Activated naive CD8-positive, alpha-beta T cell treated with anti-CD3 and anti-CD28 coated beads, Interleukin-2, amount 10 ng/mL, durations not matched to agents 7 days and 5 days (primary cell): ENCODE measurements around the gene MYO1D. TPM values are rescaled to one million over a fixed set of nuclear protein-coding genes. Genes with fewer than 3 reads are reported as not detected.
"Not testable (repeated sequence)": the region's sequence is repeated elsewhere in the genome, so short reads cannot be mapped to it uniquely, and the experiment has no call there.

ENCODE experiments used
- ATAC-seq: fragments of 150-1000 bp; cut with Tn5 transposase; one replicate; pipeline ENCODE4 v1.10.0; 2021; ENCODE audit warnings: low read depth, moderate library complexity
- POLR2A ChIA-PET: fragments of 350-600 bp; sonication (Branson Sonifier 250); formaldehyde crosslinking; loops from one replicate; lab custom pipeline; 2021; ENCODE audit warnings: antibody characterized with exemption; lab: Charles Lee
- DNase-seq: peaks from one replicate; pipeline ENCODE4 v3.0.0; 2021
- H3K27ac Mint-ChIP-seq: one replicate; pipeline ENCODE4 v1.8.0; 2022; ENCODE audit warnings: mild to moderate bottlenecking, mixed read lengths
- H3K27me3 Mint-ChIP-seq: one replicate; pipeline ENCODE4 v1.8.0; 2022; ENCODE audit warnings: mild to moderate bottlenecking, moderate library complexity, mixed read lengths
- H3K36me3 Mint-ChIP-seq: one replicate; pipeline ENCODE4 v1.8.0; 2021; ENCODE audit warnings: mild to moderate bottlenecking, mixed read lengths
- H3K4me1 Mint-ChIP-seq: one replicate; pipeline ENCODE4 v1.8.0; 2021; ENCODE audit warnings: mixed read lengths
- H3K4me3 Mint-ChIP-seq: one replicate; pipeline ENCODE4 v1.8.0; 2022; ENCODE audit warnings: mild to moderate bottlenecking, moderate library complexity, mixed read lengths
- H3K9me3 Mint-ChIP-seq: one replicate; pipeline ENCODE4 v1.8.0; 2021; ENCODE audit warnings: mixed read lengths
- total RNA-seq, 2 experiments: library from RNA; stranded (reverse); gene quantifications; one replicate each; pipeline ENCODE4 v1.2.3, GENCODE V29; 2021

The MYO1D gene
- total RNA-seq: 1 to 10 TPM; 5.5 to 9.0 TPM

- H3K4me1 Mint-ChIP-seq: peaks cover 12% of the 10 kb centered on the region
- H3K36me3 Mint-ChIP-seq: no peaks in the 10 kb centered on the region
- peak; percentile 51 for ATAC-seq
- peak within 1 kb of the TSS; percentile 90 for H3K4me3 Mint-ChIP-seq
- H3K27ac Mint-ChIP-seq: peak within 1 kb of the TSS; percentile 59
- POLR2A ChIA-PET: interaction anchor here (1.0 to 1.1 kb wide), 2 partner anchors 39 to 414 kb away, joined by 3 to 4 read pairs; no protein-coding TSS in a partner anchor
- peak; percentile 79 for DNase-seq
- H3K27me3 Mint-ChIP-seq: peaks cover 18% of the 10 kb centered on the region
- H3K9me3 Mint-ChIP-seq: no peaks in the 10 kb centered on the region
These were observed at the start of gene MYO1D for GRCh38 chr17:32876417-32877163. Gene MYO1D (minus strand): TSS chr17:32877124. CDS start chr17:32876872, 252 bp downstream.

GRCh38 chr17:32926183-32926582 lies 49.3 kb upstream of the MYO1D start:
- no peaks in the 10 kb centered on the region for H3K4me1 Mint-ChIP-seq
- H3K36me3 Mint-ChIP-seq: no peaks in the 10 kb centered on the region
- H3K9me3 Mint-ChIP-seq: no peaks in the 10 kb centered on the region
- ATAC-seq (no peak), DNase-seq (no peak)
- H3K27me3 Mint-ChIP-seq: peaks cover 45% of the 10 kb centered on the region
- POLR2A ChIA-PET: no interaction called here
- H3K4me3 Mint-ChIP-seq: no peak overlapping the region
- H3K27ac Mint-ChIP-seq: no peak overlapping the region

- DNase-seq, H3K9me3 Mint-ChIP-seq, H3K36me3 Mint-ChIP-seq, H3K27ac Mint-ChIP-seq, H3K4me3 Mint-ChIP-seq, H3K4me1 Mint-ChIP-seq, ATAC-seq, POLR2A ChIA-PET: not testable (repeated sequence)
- H3K27me3 Mint-ChIP-seq: peaks cover 43% of the 10 kb centered on the region
These were observed 47.0 kb upstream of the MYO1D start for GRCh38 chr17:32923905-32924304.

GRCh38 chr17:32921017-32921416 lies 44.1 kb upstream of the MYO1D start:
- POLR2A ChIA-PET: no interaction called here
- Mint-ChIP-seq H3K27me3 (peaks cover 42% of the 10 kb centered on the region), H3K36me3 (no peaks in the 10 kb centered on the region), H3K4me3 (no peak overlapping the region), H3K27ac (no peak overlapping the region), H3K4me1 (peaks cover 8% of the 10 kb centered on the region), H3K9me3 (no peaks in the 10 kb centered on the region)
- no peak for ATAC-seq
- no peak for DNase-seq

GRCh38 chr17:32920293-32920692 lies 43.4 kb upstream of the MYO1D start:
- Mint-ChIP-seq H3K4me1 (peaks cover 16% of the 10 kb centered on the region), H3K27ac (no peak overlapping the region), H3K9me3 (no peaks in the 10 kb centered on the region), H3K27me3 (peaks cover 36% of the 10 kb centered on the region), H3K4me3 (no peak overlapping the region), H3K36me3 (no peaks in the 10 kb centered on the region)
- POLR2A ChIA-PET: no interaction called here
- ATAC-seq (no peak), DNase-seq (no peak)

GRCh38 chr17:32919876-32920275 lies 43.0 kb upstream of the MYO1D start:
- ATAC-seq, H3K4me3 Mint-ChIP-seq, H3K9me3 Mint-ChIP-seq, H3K27ac Mint-ChIP-seq, POLR2A ChIA-PET, H3K36me3 Mint-ChIP-seq, DNase-seq: not testable (repeated sequence)
- H3K4me1 Mint-ChIP-seq: peaks cover 20% of the 10 kb centered on the region
- H3K27me3 Mint-ChIP-seq: peaks cover 35% of the 10 kb centered on the region

- ATAC-seq (no peak), DNase-seq (no peak)
- Mint-ChIP-seq H3K27ac (no peak overlapping the region), H3K4me1 (peaks cover 24% of the 10 kb centered on the region), H3K4me3 (no peak overlapping the region), H3K9me3 (no peaks in the 10 kb centered on the region), H3K27me3 (peaks cover 36% of the 10 kb centered on the region), H3K36me3 (no peaks in the 10 kb centered on the region)
- POLR2A ChIA-PET: no interaction called here
These were observed 40.9 kb upstream of the MYO1D start for GRCh38 chr17:32917842-32918241.

GRCh38 chr17:32917081-32917480 lies 40.2 kb upstream of the MYO1D start:
- DNase-seq (no peak), ATAC-seq (no peak)
- H3K27ac Mint-ChIP-seq: no peak overlapping the region
- H3K4me3 Mint-ChIP-seq: no peak overlapping the region
- no peaks in the 10 kb centered on the region for H3K9me3 Mint-ChIP-seq
- H3K36me3 Mint-ChIP-seq: no peaks in the 10 kb centered on the region
- peaks cover 24% of the 10 kb centered on the region for H3K4me1 Mint-ChIP-seq
- H3K27me3 Mint-ChIP-seq: peaks cover 39% of the 10 kb centered on the region
- POLR2A ChIA-PET: no interaction called here

GRCh38 chr17:32916134-32916533 lies 39.2 kb upstream of the MYO1D start:
- Mint-ChIP-seq H3K27me3 (peaks cover 39% of the 10 kb centered on the region), H3K9me3 (no peaks in the 10 kb centered on the region), H3K36me3 (no peaks in the 10 kb centered on the region), H3K4me1 (peaks cover 24% of the 10 kb centered on the region), H3K27ac (no peak overlapping the region), H3K4me3 (peak overlapping the region; percentile 38)
- DNase-seq (no peak), ATAC-seq (no peak)
- POLR2A ChIA-PET: interaction anchor here (0.8 kb wide), 1 partner anchor 39 kb away, joined by 4 read pairs; the partner anchor contains the start of gene MYO1D

- peaks cover 34% of the 10 kb centered on the region for H3K27me3 Mint-ChIP-seq
- no peak overlapping the region for H3K27ac Mint-ChIP-seq
- no peaks in the 10 kb centered on the region for H3K9me3 Mint-ChIP-seq
- ATAC-seq (no peak), DNase-seq (no peak)
- H3K4me3 Mint-ChIP-seq: no peak overlapping the region
- POLR2A ChIA-PET: no interaction called here
- H3K36me3 Mint-ChIP-seq: no peaks in the 10 kb centered on the region
- H3K4me1 Mint-ChIP-seq: peaks cover 24% of the 10 kb centered on the region
These were observed 38.3 kb upstream of the MYO1D start for GRCh38 chr17:32915245-32915644.

GRCh38 chr17:32914181-32914580 lies 37.3 kb upstream of the MYO1D start:
- POLR2A ChIA-PET: no interaction called here
- no peaks in the 10 kb centered on the region for H3K9me3 Mint-ChIP-seq
- H3K4me3 Mint-ChIP-seq: no peak overlapping the region
- H3K4me1 Mint-ChIP-seq: peaks cover 26% of the 10 kb centered on the region
- peaks cover 29% of the 10 kb centered on the region for H3K27me3 Mint-ChIP-seq
- ATAC-seq: no peak
- no peak overlapping the region for H3K27ac Mint-ChIP-seq
- no peaks in the 10 kb centered on the region for H3K36me3 Mint-ChIP-seq
- no peak for DNase-seq

- no peaks in the 10 kb centered on the region for H3K9me3 Mint-ChIP-seq
- H3K27ac Mint-ChIP-seq: no peak overlapping the region
- POLR2A ChIA-PET: no interaction called here
- DNase-seq (no peak), ATAC-seq (no peak)
- no peak overlapping the region for H3K4me3 Mint-ChIP-seq
- H3K27me3 Mint-ChIP-seq: peaks cover 33% of the 10 kb centered on the region
- H3K36me3 Mint-ChIP-seq: no peaks in the 10 kb centered on the region
- H3K4me1 Mint-ChIP-seq: peaks cover 26% of the 10 kb centered on the region
These were observed 36.7 kb upstream of the MYO1D start for GRCh38 chr17:32913593-32913992.

GRCh38 chr17:32912218-32912897 lies 35.4 kb upstream of the MYO1D start:
- Mint-ChIP-seq H3K27me3 (peaks cover 30% of the 10 kb centered on the region), H3K4me1 (peaks cover 25% of the 10 kb centered on the region), H3K36me3 (no peaks in the 10 kb centered on the region), H3K9me3 (no peaks in the 10 kb centered on the region), H3K4me3 (no peak overlapping the region), H3K27ac (no peak overlapping the region)
- DNase-seq (no peak), ATAC-seq (no peak)
- POLR2A ChIA-PET: no interaction called here

- no peak for DNase-seq
- ATAC-seq: no peak
- Mint-ChIP-seq H3K27me3 (peaks cover 35% of the 10 kb centered on the region), H3K27ac (no peak overlapping the region), H3K36me3 (no peaks in the 10 kb centered on the region), H3K9me3 (no peaks in the 10 kb centered on the region), H3K4me3 (no peak overlapping the region), H3K4me1 (peaks cover 15% of the 10 kb centered on the region)
- POLR2A ChIA-PET: no interaction called here
These were observed 33.8 kb upstream of the MYO1D start for GRCh38 chr17:32910769-32911168.
